HG02973 (cell line): Measurements from ENCODE around the gene MARK2.
"Not testable (repeated sequence)": the region's sequence is repeated elsewhere in the genome, so short reads cannot be mapped to it uniquely, and the experiment has no call there.

Experiments used
- ATAC-seq: cut with Tn5 transposase; IDR thresholded peaks from one replicate; pipeline ENCODE4 v1.9.1; 2021; ENCODE audit warnings: moderate library complexity; ENCODE audit not compliant: unreplicated experiment

MARK2 gene

DNA sequence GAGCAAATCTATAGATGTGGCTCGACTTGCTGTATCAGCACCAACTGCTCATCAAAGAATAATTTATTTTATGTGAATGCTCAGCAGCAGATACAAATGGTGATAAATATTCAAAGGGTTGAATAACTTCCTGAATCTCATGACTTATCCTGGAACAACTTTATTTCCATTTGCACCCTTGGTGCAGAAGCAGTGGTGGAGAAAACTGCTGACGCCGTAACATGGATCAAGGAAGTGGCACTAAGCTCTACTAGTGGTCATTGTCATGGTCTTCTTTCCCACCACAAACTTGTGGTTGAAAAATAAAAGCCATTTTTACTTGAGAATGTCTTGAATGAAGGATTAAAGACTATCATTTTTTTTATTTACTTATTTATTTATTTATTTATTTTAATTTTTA is 14.6 kb downstream of the MARK2 start:
- ATAC-seq = no peak

DNA sequence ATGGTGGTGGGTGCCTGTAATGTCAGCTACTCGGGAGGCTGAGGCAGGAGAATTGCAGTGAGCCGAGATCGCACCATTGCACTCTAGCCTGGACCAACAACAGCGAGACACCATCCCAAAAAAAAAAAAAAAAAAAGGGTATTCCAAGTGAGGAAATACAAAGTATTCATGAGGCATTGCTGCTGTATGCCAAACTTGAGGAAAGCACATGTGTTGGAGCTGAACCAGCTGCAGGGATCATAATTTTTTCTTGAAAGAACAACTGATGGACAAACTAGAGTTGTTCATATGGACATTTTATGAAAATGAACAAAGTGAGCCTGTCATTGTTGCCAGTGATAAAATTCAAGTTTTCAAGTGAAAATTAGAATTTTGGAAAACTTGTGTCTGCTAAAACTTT is 15.8 kb downstream of the MARK2 start:
- ATAC-seq = no peak

- ATAC-seq = no peak
These were observed 17.1 kb downstream of the MARK2 start for GRCh38 chr11:63855975-63856374.

GRCh38 chr11:63858628-63859550 is 20.0 kb downstream of the MARK2 start:
- no peak for ATAC-seq

- ATAC-seq = no peak
These were observed 24.0 kb downstream of the MARK2 start for GRCh38 chr11:63862923-63863322.

DNA sequence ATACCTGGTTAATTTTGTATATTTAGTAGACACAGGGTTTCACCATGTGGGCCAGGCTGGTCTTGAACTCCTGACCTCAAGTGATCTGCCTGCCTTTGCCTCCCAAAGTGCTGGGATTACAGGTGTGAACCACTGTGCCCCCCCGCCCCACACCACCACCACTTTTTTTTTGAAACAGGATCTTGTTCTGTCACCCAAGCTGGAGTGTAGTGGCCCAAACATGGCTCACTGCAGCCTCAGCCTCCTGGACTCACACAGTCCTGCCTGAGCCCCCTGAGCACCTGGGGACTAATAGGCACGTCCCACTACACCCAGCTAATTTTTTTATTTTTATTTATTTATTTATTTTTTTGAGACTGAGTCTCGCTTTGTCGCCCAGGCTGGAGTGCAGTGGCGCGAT is 24.7 kb downstream of the MARK2 start:
- not testable (repeated sequence) for ATAC-seq

- peak; percentile 46 for ATAC-seq
These were observed 27.3 kb downstream of the MARK2 start for GRCh38 chr11:63866211-63866610.

DNA sequence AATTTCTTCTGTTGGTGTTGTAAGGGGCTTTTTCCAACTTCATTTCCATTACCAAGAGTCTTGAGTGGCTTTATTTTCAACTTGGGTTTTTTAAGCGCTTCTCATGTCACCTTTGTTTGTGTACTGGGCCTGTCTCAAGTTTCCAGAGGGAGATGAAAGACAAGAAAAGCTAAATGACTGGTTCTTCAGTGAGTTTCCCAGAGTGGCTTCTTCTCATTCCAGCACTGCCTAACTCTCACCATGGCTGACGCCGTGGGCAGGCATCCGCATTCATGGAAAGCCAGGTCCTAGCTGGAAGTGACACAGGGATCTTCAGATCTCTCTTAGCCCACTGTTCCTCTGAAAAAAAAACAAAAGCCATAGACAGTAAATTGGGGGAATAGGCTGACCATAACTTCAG is 28.6 kb downstream of the MARK2 start:
- no peak for ATAC-seq

DNA sequence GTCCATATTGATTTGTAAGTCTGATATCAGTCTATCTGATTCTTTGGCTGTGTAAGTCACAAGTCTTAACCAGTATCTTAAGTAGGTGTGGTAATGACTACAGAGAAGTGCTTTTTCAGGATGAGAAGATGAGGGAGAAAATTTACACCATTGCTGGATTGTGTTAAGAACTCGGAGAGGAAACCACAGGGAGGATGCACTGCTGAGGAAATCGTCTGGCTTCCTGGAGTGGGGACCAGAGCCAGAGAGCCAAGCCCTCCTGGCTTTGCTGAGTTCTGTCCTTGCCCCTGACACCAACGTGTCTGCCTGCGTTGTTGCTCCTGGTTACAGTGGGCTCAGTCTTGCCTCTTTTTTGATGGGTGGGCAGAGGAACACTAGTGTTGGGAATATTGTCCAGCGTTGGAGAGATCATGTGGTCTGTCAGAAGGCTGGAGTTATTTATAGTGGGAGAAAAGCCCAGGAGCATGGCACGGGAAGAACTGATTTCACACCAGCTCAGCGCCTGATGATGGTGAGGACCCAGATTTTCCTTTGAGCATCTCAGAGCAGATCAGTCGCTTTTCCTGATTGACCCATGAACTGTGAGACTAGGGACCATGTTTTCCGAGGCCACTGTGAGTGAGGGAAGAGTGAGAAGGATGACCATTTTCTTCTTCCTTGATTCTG is 29.6 kb downstream of the MARK2 start:
- ATAC-seq = no peak

DNA sequence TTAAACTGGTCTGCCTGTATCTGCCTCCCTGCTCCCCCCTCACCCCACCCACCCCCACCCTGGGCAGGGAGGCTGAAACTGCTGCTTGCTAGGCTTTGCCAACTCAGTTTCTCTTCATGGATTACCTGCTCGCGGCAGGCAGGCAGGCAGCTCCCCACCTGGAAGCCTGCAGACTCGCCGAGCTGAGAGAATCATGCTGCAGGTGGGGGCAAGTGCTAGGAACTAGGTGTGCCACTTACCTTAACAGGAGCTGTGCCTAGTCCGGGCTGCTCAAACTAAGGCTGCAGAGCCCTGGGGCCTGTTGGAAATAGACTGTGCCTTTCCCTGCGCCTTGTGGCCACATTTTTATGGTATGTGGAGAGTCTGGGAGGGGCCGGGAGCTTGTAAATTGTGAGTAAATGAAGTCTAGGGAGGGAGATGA is 30.3 kb downstream of the MARK2 start:
- no peak for ATAC-seq

DNA sequence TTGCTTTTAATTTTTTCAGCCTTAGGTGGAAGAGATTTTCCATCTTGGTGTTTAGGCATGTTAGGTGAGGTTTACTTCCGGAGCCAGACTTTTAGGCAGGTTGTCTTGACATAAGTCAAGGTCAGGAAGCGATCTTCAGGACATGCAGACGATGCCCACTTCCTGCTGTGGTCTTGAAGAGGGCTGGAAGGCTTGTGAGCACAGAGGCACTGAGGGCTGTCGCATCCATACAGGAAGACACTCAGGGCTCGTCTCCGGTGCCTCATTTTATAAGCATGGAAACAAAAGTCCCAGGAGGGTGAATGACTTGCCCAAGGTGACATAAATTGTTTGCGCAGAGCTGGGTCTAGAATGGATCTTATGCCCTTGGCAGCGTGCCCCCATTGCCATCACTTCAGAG is 30.8 kb downstream of the MARK2 start:
- ATAC-seq = no peak

- no peak for ATAC-seq
These were observed 31.6 kb downstream of the MARK2 start for GRCh38 chr11:63870351-63871140.

GRCh38 chr11:63871962-63872799 is 33.3 kb downstream of the MARK2 start:
- ATAC-seq = peak; percentile 81

- no peak for ATAC-seq
These were observed 33.9 kb downstream of the MARK2 start for GRCh38 chr11:63872800-63873197.

DNA sequence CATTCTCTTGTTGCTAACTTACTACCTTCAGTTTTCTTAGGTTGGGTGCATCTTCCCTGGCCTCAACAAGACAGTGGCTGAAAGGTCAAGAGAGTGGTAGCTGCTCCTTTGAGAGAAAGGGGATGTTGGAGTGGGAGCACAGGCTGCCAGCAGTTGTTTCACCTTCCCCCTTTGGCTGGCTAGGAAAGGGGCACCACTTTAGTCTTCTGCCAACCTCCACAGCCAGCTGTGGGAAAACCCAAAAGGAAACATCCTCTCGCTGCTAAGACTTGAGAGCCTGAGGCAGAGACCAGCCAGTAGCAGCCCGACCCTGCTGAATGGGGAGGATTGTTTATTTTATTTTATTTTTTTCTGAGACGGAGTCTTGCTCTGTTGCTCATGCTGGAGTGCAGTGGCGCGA is 34.4 kb downstream of the MARK2 start:
- no peak for ATAC-seq

- ATAC-seq = no peak
These were observed 35.6 kb downstream of the MARK2 start for GRCh38 chr11:63874511-63874910.

DNA sequence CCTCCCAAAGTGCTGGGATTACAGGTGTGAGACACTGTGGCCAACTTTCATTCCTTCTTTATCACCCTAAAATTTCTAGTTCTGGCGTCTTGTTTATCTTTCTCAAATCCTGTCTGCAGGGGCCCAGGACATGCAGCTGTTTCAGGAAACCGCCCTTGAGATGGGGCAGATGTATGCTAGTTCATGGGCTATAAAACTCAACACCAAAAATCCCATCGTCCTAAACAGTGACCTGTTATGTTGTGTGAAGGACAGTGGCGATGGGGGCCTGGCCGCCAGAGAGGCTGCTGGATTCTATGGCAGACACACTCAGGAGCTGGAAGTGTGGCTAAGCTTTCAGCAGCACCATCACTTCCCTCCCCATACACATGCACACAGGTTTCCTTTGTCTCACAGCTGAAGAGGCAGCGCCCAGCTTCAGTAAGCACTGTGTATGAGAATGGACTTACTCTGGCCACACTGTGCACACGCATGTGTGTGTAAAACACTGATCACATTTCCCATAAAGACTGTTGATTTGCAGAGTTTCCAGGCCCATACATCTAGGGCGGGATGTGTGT is 36.7 kb downstream of the MARK2 start:
- ATAC-seq = no peak

DNA sequence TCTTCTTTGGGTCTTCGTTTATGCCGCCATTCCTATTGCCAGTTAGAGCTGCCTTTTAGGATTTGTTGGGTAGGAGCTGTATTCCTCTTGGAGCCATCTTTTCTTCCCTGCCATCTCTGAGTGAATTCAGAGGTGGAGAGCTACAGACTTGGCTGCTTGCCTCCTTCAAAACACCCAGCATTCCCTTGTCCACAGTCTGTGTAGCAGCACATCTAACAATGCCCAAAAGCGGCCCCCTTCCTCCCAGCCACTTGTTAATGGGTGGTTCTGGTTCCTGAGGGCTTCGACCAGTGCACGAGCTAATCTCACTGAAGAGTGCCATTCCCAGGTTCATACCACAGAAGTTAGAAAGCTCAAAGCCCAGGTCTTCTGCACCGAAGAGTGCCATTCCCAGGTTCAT is 37.7 kb downstream of the MARK2 start:
- no peak for ATAC-seq

DNA sequence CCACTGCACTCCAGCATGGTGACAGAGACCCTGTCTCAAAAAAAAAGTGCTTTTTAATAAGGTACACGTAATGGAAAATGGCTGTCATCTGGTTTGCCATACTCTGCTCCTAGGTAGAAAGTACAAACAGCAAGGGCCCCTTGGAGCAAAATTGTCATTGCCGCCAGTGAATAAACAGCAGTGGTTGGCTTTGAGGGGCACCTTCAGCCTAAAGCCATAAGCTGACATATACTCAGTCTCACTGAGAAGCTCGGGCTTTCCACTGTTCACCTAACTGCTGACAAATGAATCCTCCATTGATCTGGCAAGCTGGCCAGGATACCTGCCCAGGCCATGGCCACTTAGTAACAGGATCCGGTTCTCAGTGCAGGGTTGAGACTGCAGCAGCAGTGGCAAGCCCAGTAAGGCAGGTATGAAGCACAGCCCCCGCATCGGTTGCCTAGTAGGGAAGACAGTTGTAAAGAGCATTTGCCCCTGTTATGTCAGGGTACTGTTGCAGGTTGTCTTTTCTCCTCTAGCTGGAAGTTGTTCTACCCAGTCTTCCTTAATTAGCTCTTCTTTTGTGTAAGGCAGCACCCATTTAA is 38.8 kb downstream of the MARK2 start:
- no peak for ATAC-seq
